ENCODE measurements around the gene MCTP1. TPM values are rescaled to one million over a fixed set of nuclear protein-coding genes. Genes with fewer than 3 reads are reported as not detected.

Gene MCTP1
- total RNA-seq, 2 experiments from 2014 or later: not detected

DNA sequence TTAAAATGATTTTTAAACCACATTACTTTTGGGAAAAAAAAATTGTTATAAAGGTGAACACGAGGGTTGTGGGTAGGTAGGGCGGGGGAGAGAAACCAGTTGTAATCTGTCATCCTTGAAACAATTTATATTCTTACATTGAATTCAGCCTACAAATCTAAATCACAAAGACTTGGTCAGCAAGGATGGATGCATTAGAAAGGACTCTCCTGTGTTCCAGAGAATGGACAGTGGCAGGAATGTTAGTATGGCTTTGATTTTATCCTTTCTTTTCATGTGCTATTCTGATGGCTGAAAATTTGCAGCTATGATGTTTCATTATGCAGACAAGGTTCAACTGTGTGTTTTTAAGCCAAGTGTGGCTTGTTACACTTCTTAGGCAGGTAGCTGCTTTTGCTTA is 431.8 kb downstream of the MCTP1 start:
- H2AFZ ChIP-seq (ENCODE audit: low read length): no peak overlapping the region
- TF ChIP-seq, protein P1, sequence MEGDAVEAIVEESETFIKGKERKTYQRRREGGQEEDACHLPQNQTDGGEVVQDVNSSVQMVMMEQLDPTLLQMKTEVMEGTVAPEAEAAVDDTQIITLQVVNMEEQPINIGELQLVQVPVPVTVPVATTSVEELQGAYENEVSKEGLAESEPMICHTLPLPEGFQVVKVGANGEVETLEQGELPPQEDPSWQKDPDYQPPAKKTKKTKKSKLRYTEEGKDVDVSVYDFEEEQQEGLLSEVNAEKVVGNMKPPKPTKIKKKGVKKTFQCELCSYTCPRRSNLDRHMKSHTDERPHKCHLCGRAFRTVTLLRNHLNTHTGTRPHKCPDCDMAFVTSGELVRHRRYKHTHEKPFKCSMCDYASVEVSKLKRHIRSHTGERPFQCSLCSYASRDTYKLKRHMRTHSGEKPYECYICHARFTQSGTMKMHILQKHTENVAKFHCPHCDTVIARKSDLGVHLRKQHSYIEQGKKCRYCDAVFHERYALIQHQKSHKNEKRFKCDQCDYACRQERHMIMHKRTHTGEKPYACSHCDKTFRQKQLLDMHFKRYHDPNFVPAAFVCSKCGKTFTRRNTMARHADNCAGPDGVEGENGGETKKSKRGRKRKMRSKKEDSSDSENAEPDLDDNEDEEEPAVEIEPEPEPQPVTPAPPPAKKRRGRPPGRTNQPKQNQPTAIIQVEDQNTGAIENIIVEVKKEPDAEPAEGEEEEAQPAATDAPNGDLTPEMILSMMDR (conservative IDR thresholded peaks at IDR 0.05; ENCODE audit: low read length): no peak
- TF ChIP-seq EZH2phosphoT487 (IDR thresholded peaks at IDR 0.05; ENCODE audit: borderline replicate concordance, low read depth, low read length): no peak
- no peaks in the 10 kb centered on the region for H3K36me3 ChIP-seq (ENCODE audit: insufficient read depth, low read length)
- H3K9me2 ChIP-seq (ENCODE audit: insufficient read depth, low read length): no peaks in the 10 kb centered on the region
- H3K4me1 ChIP-seq (ENCODE audit: insufficient read depth, low read length, poor library complexity, severe bottlenecking): peaks cover 15% of the 10 kb centered on the region
- POLR2A ChIA-PET: no interaction called here
- no peak overlapping the region for H3K4me3 ChIP-seq (ENCODE audit: low read depth, low read length, poor library complexity, severe bottlenecking)
- intact Hi-C loops (cut with micrococcal nuclease; ENCODE audit: unreplicated experiment): no loop called here
- DNase-seq (ENCODE audit: low spot score): no peak
- no peaks in the 10 kb centered on the region for H3K79me2 ChIP-seq (ENCODE audit: insufficient read depth, low read depth, low read length)
- H4K20me1 ChIP-seq (ENCODE audit: insufficient read depth, low read length): no peaks in the 10 kb centered on the region
- no TSS peak for BruUV-seq (replicated peaks)
- H3K27ac ChIP-seq (ENCODE audit: low read depth, low read length, poor library complexity, severe bottlenecking): no peak overlapping the region
- H3K4me2 ChIP-seq (ENCODE audit: low read length): no peak overlapping the region
- H3K9me3 ChIP-seq (ENCODE audit: low read length): no peaks in the 10 kb centered on the region
- CTCF ChIA-PET (ENCODE audit: unreplicated experiment): no interaction called here

DNA sequence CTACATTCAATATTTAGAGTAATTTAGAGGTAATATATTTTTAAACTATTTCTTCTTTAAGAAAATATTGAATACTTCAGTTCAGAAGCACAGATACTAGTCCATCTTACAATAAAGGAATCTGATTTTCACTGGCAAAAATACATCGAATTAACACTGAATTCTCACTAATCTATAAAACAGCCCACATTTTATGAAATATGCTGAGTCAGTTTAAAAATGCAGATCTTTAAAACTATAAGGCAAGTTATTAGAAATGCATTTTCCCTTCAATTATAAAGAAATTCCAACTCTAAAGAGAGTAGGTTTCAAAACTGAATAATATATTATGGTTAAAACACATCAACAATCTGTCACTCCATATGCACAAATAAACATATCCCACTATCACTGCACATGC is 433.9 kb downstream of the MCTP1 start:
- Histone ChIP-seq H3K9me3 (ENCODE audit: low read length) (no peaks in the 10 kb centered on the region), H3K79me2 (ENCODE audit: insufficient read depth, low read depth, low read length) (no peaks in the 10 kb centered on the region), H3K27ac (ENCODE audit: low read depth, low read length, poor library complexity, severe bottlenecking) (no peak overlapping the region), H3K36me3 (ENCODE audit: insufficient read depth, low read length) (no peaks in the 10 kb centered on the region), H3K4me3 (ENCODE audit: low read depth, low read length, poor library complexity, severe bottlenecking) (no peak overlapping the region), H2AFZ (ENCODE audit: low read length) (no peak overlapping the region), H3K9me2 (ENCODE audit: insufficient read depth, low read length) (no peaks in the 10 kb centered on the region), H3K4me1 (ENCODE audit: insufficient read depth, low read length, poor library complexity, severe bottlenecking) (peaks cover 31% of the 10 kb centered on the region), H4K20me1 (ENCODE audit: insufficient read depth, low read length) (no peaks in the 10 kb centered on the region), H3K4me2 (ENCODE audit: low read length) (no peak overlapping the region)
- ChIA-PET CTCF (ENCODE audit: unreplicated experiment) (interaction anchor here (0.7 kb wide), 1 partner anchor 53 kb away, joined by 3 read pairs; no protein-coding TSS in a partner anchor), POLR2A (interaction anchor here (0.6 kb wide), 1 partner anchor 328 kb away, joined by 3 read pairs; no protein-coding TSS in a partner anchor)
- TF ChIP-seq EZH2phosphoT487 (IDR thresholded peaks at IDR 0.05; ENCODE audit: borderline replicate concordance, low read depth, low read length): no peak
- DNase-seq (ENCODE audit: low spot score): no peak
- intact Hi-C loops (cut with micrococcal nuclease; ENCODE audit: unreplicated experiment): loop anchor here (1.0 to 2.0 kb wide), 2 partner anchors 112 to 326 kb away; no protein-coding TSS in a partner anchor
- BruUV-seq (replicated peaks): no TSS peak

DNA sequence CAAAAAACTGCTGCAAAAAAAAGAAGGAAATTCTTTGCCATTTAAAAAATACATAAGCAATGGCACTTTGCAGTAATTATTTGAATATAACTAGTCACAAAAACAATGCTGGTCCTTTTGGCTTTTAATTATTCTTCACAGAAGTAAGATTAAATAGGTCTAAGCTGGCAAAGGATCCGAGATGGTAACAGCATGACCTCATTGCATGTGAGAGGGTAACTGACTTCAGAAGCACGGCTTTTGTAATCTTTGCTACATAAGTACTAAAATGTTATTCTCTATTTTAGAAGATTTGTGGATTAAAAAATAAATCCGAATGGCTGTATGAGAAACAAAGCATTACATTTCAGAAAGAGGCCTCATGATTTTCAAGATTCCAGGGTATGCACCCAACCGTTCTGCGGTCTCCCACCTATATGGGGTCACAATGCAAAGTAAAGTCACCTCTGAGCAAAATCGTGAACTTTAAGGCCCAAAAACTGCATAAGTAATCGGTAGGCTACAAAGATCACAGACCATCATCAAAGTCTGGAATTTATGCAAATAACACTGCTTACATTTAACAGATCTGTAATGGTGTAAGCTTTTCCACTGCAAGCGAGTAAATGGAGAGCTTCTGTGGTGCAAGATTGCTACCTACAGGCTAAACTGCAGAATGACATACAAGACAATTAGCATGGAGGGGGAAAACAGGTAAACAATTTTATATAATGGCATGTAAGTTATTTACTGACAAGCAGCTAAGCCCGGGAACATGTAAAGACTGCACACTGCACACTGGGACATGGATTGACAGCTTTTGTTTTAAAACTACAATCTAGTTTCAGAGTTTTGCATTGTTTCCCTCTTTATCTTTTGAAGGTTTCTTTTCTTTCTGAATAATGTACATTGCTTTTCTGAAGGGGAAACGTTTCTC is 434.8 kb downstream of the MCTP1 start:
- H2AFZ ChIP-seq (ENCODE audit: low read length): peak overlapping the region; percentile 83; the same call in 1 of the 2 replicates

More for the DNA sequence above, 434.8 kb downstream of the MCTP1 start:
- no peaks in the 10 kb centered on the region for H3K9me3 ChIP-seq (ENCODE audit: low read length)
- no TSS peak for BruUV-seq (replicated peaks)
- intact Hi-C loops (cut with micrococcal nuclease; ENCODE audit: unreplicated experiment): loop anchor here (1.0 to 5.0 kb wide), 3 partner anchors 58 to 325 kb away; no protein-coding TSS in a partner anchor
- ChIA-PET POLR2A (interaction anchor here (0.5 to 0.7 kb wide), 3 partner anchors 327 to 736 kb away, joined by 3 read pairs; no protein-coding TSS in a partner anchor), CTCF (ENCODE audit: unreplicated experiment) (interaction anchor here (0.7 kb wide), 1 partner anchor 52 kb away, joined by 3 read pairs; no protein-coding TSS in a partner anchor)
- no peaks in the 10 kb centered on the region for H3K79me2 ChIP-seq (ENCODE audit: insufficient read depth, low read depth, low read length)
- peak overlapping the region; percentile 57 for H3K4me2 ChIP-seq (ENCODE audit: low read length)
- H3K36me3 ChIP-seq (ENCODE audit: insufficient read depth, low read length): no peaks in the 10 kb centered on the region
- H4K20me1 ChIP-seq (ENCODE audit: insufficient read depth, low read length): no peaks in the 10 kb centered on the region
- peaks cover 31% of the 10 kb centered on the region for H3K4me1 ChIP-seq (ENCODE audit: insufficient read depth, low read length, poor library complexity, severe bottlenecking)
- peak; percentile 79 for DNase-seq (ENCODE audit: low spot score)
- TF ChIP-seq, protein P1 (conservative IDR thresholded peaks at IDR 0.05; ENCODE audit: low read length): peak; percentile 97
- no peak for TF ChIP-seq EZH2phosphoT487 (IDR thresholded peaks at IDR 0.05; ENCODE audit: borderline replicate concordance, low read depth, low read length)
- H3K4me3 ChIP-seq (ENCODE audit: low read depth, low read length, poor library complexity, severe bottlenecking): no peak overlapping the region
- no peak overlapping the region for H3K27ac ChIP-seq (ENCODE audit: low read depth, low read length, poor library complexity, severe bottlenecking)
- H3K9me2 ChIP-seq (ENCODE audit: insufficient read depth, low read length): no peaks in the 10 kb centered on the region
